GM19351 (cell line): ENCODE results near the gene SLC39A6.
"Not testable (repeated sequence)": the region's sequence is repeated elsewhere in the genome, so short reads cannot be mapped to it uniquely, and the experiment has no call there.

Experiments used
- ATAC-seq: cut with Tn5 transposase; IDR thresholded peaks from one replicate; pipeline ENCODE4 v1.9.1; 2021; ENCODE audit warnings: mild to moderate bottlenecking, moderate library complexity; ENCODE audit not compliant: unreplicated experiment

SLC39A6 gene

GRCh38 chr18:36101943-36102342 is 27.2 kb downstream of the SLC39A6 start:
- no peak for ATAC-seq

- no peak for ATAC-seq
These were observed 29.8 kb downstream of the SLC39A6 start for GRCh38 chr18:36099311-36099710.

GRCh38 chr18:36096955-36097354 is 32.2 kb downstream of the SLC39A6 start:
- ATAC-seq: no peak

- ATAC-seq: peak; percentile 61
These were observed 33.1 kb downstream of the SLC39A6 start for GRCh38 chr18:36095936-36096519.

GRCh38 chr18:36094431-36094830 is 34.7 kb downstream of the SLC39A6 start:
- no peak for ATAC-seq

- not testable (repeated sequence) for ATAC-seq
These were observed 37.0 kb downstream of the SLC39A6 start for GRCh38 chr18:36092116-36092515.

GRCh38 chr18:36089001-36089400 is 40.1 kb downstream of the SLC39A6 start:
- ATAC-seq: no peak

GRCh38 chr18:36088256-36088655 is 40.9 kb downstream of the SLC39A6 start:
- ATAC-seq: no peak

- no peak for ATAC-seq
These were observed 43.0 kb downstream of the SLC39A6 start for GRCh38 chr18:36086186-36086585.

GRCh38 chr18:36085195-36085594 is 43.9 kb downstream of the SLC39A6 start:
- no peak for ATAC-seq

GRCh38 chr18:36083729-36084128 is 45.4 kb downstream of the SLC39A6 start:
- ATAC-seq: peak; percentile 42

GRCh38 chr18:36081118-36081517 is 48.0 kb downstream of the SLC39A6 start:
- not testable (repeated sequence) for ATAC-seq

GRCh38 chr18:36078751-36079529 is 50.2 kb downstream of the SLC39A6 start:
- ATAC-seq: no peak

GRCh38 chr18:36077764-36078163 is 51.4 kb downstream of the SLC39A6 start:
- ATAC-seq: not testable (repeated sequence)

- ATAC-seq: no peak
These were observed 53.1 kb downstream of the SLC39A6 start for GRCh38 chr18:36075862-36076587.

GRCh38 chr18:36074435-36074834 is 54.7 kb downstream of the SLC39A6 start:
- no peak for ATAC-seq

GRCh38 chr18:36073676-36074075 is 55.5 kb downstream of the SLC39A6 start:
- no peak for ATAC-seq

- not testable (repeated sequence) for ATAC-seq
These were observed 56.7 kb downstream of the SLC39A6 start for GRCh38 chr18:36072406-36072805.

GRCh38 chr18:36067055-36067957 is 61.8 kb downstream of the SLC39A6 start, which contains the start of gene RPRD1A:
Gene RPRD1A, minus strand, starts transcription at chr18:36067559. Its CDS starts 155 bp downstream, at chr18:36067404.
- ATAC-seq: peak; percentile 95

GRCh38 chr18:36066686-36067054 is 62.5 kb downstream of the SLC39A6 start:
- ATAC-seq: peak; percentile 4

GRCh38 chr18:36066001-36066400 is 63.1 kb downstream of the SLC39A6 start:
- no peak for ATAC-seq
